GM12874 (cell line): Measurements from ENCODE around the gene ARHGEF17.

Source experiments
- TF ChIP-seq, protein P1 (sequence below): IDR thresholded peaks from 2 replicates; pipeline ENCODE4 v1.5.1; 2011; ENCODE audit warnings: low read depth, mild to moderate bottlenecking, control low read depth, low read length, moderate library complexity; ENCODE audit not compliant: insufficient read depth

Gene ARHGEF17

DNA sequence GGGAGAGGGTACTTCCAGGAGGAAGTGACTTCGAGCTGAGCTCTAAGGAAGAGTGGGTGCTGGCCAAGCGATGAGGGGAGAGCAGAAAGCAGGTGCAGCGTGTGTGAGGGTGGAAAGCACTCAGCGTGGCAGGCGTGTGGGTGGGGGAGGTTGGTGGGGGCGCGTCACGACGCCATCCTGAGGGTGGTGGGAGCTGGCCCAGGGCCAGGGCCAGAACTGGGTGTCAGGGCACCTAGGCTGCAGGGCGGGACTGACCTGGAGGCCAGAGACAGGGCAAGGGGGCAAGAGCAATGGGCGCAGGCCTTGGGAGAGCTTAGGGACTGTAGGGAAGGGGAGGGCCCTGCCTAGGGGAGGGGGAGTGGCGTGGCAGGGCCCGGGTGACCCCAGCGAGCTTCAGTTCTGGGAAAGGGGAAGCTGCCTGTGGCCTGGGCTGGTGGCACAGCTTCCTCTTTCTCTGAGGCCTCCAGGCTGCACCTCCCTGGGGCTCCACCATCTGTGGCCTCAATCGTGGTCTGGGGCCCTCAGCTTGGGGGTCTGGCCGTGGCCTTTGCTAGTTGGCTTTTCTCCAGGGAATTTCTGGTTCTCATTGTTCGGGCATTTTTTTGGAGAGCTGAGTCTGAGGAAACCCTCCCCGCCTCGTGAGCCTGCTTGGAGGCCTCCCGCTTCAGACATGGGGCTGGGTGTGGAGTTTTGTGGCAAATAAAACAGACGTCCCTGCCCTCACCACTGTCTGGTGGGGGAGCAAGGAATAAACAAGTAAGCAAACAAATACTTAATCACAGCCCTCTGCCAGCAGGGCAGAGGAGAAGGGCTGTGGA lies 77.0 kb downstream of the ARHGEF17 start:
- TF ChIP-seq, protein P1, sequence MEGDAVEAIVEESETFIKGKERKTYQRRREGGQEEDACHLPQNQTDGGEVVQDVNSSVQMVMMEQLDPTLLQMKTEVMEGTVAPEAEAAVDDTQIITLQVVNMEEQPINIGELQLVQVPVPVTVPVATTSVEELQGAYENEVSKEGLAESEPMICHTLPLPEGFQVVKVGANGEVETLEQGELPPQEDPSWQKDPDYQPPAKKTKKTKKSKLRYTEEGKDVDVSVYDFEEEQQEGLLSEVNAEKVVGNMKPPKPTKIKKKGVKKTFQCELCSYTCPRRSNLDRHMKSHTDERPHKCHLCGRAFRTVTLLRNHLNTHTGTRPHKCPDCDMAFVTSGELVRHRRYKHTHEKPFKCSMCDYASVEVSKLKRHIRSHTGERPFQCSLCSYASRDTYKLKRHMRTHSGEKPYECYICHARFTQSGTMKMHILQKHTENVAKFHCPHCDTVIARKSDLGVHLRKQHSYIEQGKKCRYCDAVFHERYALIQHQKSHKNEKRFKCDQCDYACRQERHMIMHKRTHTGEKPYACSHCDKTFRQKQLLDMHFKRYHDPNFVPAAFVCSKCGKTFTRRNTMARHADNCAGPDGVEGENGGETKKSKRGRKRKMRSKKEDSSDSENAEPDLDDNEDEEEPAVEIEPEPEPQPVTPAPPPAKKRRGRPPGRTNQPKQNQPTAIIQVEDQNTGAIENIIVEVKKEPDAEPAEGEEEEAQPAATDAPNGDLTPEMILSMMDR: no peak

DNA sequence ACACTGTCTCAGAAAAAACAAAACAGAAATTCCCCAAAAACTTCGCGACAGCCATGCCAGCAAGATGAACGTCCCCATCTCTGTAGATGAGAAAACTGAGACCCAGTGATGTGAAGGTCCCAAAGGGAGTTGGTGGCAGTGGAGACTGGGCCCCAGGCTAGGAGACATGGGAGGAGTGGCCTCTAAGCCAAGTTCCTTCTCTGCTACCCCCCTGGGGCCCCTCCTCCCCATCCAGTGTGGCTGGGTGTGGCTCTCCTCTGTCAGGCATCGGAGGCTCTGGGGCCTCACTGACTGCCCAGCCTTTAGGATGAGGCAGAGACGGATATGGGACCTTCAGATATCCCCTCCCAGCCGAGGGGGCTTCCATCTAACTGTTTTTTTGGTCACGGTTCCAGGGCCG lies 77.9 kb downstream of the ARHGEF17 start:
- TF ChIP-seq, protein P1: no peak

DNA sequence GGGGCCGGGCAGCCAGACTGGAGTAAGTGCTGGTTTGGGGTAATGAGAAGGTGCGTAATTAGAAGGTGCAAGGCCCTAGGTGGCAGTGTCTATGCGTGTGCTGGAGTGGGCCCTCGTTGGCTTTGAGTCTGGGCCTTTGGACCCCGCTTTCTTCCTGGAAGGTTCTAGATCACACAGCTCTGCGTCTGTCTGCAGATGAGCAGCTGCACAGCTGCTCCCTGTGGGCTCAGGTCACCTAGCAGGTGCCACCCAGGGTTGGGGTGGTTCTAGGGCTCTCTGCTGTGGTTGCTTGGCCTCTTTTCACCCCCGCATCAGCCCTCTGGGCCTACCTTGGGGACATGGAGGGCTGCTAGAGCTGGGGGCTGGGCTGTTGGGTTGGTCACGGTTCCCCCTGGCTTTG lies 78.5 kb downstream of the ARHGEF17 start:
- TF ChIP-seq, protein P1: 0 out of 2 replicates have a peak, but pooled peaks have one; percentile 10

DNA sequence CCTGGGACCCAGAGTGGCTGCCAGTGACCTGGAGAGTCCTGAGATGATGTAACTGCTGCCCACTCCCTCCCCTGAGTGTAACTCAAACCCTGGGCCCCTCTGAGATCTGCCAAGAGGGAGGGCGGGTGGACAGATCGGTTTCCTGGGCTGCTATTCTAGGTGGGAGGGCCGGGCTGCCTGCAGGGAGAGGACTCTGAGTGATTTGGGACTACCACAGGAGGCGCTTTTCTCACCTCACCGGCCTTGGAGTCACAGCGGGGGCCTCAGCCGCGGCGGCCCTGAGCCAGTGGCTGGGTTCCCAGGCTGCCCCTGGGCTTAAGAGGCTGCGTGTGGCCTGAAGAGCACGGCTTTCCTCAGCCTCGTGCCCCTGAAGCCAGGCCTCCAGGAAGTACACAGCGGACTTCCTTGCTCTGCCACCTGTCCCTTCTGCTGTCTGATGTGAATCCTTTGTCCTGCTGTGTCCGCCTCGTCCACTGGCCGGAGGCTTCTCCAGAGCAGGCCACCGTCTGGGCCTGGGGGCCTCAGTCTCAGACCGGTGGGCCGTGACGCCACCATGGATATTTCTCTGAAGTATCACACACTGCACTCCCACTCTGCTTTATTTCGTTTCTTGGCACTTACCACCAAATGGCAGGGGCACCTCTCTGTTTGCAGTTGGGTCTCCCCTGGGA lies 79.7 kb downstream of the ARHGEF17 start:
- TF ChIP-seq, protein P1: no peak

DNA sequence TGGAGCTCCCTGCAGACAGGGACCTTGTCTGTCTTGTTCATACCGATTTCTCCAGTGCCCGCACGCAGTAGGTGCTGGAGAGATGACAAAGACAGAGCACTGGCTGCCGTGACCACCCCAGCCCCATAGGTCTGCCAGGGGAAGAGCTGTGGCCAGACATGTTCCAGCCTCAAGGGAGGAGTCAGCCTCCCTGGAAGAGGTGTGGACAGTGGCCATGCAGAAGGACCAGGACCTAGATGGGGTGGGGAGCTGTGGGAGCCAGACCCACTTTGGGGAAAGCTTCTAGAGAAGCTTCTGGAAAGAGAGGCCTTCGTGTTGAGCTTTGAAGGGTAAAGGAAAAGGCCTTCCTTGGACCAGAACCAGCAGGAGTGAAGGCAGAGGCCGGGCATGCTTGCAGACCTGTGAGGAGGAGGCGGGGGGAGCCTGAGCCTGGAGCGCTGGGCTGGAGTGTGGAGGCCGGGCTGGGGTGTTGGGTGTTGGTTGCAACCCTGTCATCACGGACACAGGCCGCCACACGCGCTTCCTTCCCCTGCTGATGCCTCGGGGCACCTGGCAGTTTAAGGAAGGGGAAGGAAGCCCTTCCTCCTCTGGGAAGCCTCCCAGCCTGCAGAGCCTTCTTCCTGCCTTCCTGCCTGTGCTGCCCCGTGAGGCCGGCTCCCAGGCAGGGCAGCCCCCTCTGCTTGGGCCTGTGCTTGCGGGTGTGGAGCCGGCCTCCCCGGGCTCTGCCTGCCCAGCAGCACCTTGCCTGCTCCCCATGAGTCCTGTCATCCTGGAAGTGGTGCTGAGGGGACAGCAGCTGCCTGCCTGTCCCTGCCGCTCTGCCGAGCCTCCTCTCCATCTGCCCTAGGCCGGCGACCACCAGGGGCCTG lies 80.4 kb downstream of the ARHGEF17 start:
- TF ChIP-seq, protein P1: no peak

DNA sequence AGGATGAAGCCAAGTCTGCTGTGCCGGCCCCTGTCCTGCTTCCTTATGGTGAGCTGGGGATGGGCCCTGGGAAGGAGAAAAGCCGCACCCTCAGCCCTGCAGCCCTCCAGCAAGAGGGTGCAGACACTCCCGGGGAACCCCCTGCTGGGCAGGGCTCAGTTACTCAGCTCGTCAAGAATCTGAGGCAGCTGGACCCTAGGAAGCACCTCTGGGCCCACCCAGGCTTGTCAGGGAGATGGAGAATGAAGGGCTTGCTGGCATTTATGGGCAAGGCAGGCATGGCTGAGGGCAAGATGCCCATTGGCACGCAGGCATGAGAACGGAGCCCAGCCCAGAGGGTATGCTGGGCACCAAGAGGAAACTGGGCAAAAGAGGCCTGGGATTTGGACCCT lies 81.1 kb downstream of the ARHGEF17 start:
- TF ChIP-seq, protein P1: no peak

DNA sequence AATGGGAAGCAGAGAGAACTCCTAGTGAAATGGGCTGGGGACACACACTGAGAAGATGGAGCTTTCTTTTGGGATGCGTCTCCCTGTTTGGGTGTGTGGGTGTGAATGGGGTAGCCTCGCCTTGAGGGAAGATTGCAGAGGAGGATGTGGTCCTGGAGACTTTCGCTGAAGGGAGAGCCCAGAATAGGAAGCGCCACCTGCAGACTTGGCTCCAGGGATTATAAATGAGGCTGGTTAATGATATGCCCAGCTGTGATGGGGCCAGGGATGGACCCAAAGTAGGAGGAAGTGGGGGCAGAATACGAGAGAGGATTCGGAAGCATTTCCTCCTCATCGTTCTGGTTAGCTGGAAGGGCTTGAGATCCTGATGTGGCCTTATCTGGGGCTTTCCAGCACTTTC lies 81.8 kb downstream of the ARHGEF17 start:
- TF ChIP-seq, protein P1: no peak
